Epithelial cell of proximal tubule (primary cell): ENCODE data around the gene IDH3A. TPM values are rescaled to one million over a fixed set of nuclear protein-coding genes. Genes with fewer than 3 reads are reported as not detected.

Experiments
- DNase-seq: peaks from one replicate; pipeline ENCODE4 v3.0.0-alpha.2; 2011; ENCODE audit warnings: low read depth
- H3K4me3 ChIP-seq: 2 replicates; pipeline ENCODE4 v1.5.1; 2011; ENCODE audit warnings: low read depth, mild to moderate bottlenecking, low read length
- CTCF ChIP-seq: conservative IDR thresholded peaks from 2 replicates; pipeline ENCODE4 v1.5.1; 2012; ENCODE audit warnings: low read depth, mild to moderate bottlenecking, low read length
- total RNA-seq: library from RNA; depleted of rRNA; stranded (reverse); fragments of >200 nt; gene quantifications from 2 replicates; pipeline ENCODE4 v1.2.3, GENCODE V29; 2015

IDH3A gene
- total RNA-seq, 1 donor from 2014 or later, result 57.5 TPM

GRCh38 chr15:78110096-78110495 lies 39.1 kb upstream of the IDH3A start:
- no peak for TF ChIP-seq CTCF
- no peak for DNase-seq
- H3K4me3 ChIP-seq, result no peak overlapping the region

- H3K4me3 ChIP-seq, result no peak overlapping the region
- DNase-seq, result no peak
- no peak for TF ChIP-seq CTCF
These were observed 38.2 kb upstream of the IDH3A start for GRCh38 chr15:78110916-78111475.

- DNase-seq, result no peak
- TF ChIP-seq CTCF, result no peak
- H3K4me3 ChIP-seq, result no peak overlapping the region
These were observed 37.4 kb upstream of the IDH3A start for GRCh38 chr15:78111788-78112187.

GRCh38 chr15:78112551-78112950 lies 36.6 kb upstream of the IDH3A start:
- no peak for DNase-seq
- no peak overlapping the region for H3K4me3 ChIP-seq
- TF ChIP-seq CTCF, result no peak

- no peak for DNase-seq
- H3K4me3 ChIP-seq, result no peak overlapping the region
- no peak for TF ChIP-seq CTCF
These were observed 28.6 kb upstream of the IDH3A start for GRCh38 chr15:78120523-78120922.

- no peak for TF ChIP-seq CTCF
These were observed 23.9 kb upstream of the IDH3A start for GRCh38 chr15:78125267-78125666.

GRCh38 chr15:78127882-78128281 lies 21.3 kb upstream of the IDH3A start:
- DNase-seq, result no peak
- no peak for TF ChIP-seq CTCF
- no peak overlapping the region for H3K4me3 ChIP-seq

More at GRCh38 chr15:78125267-78125666, 23.9 kb upstream of the IDH3A start:
- no peak overlapping the region for H3K4me3 ChIP-seq
- no peak for DNase-seq
